NT2/D1 (cell line): Measurements from ENCODE around the gene ALDH18A1.

Source experiments
- DNase-seq: peaks from one replicate; pipeline ENCODE4 v3.0.0-alpha.2; 2011; ENCODE audit warnings: low read depth, low spot score
- H3K27me3 ChIP-seq: 2 replicates; pipeline ENCODE4 v1.6.0; 2011; ENCODE audit warnings: mild to moderate bottlenecking; ENCODE audit not compliant: insufficient read length, insufficient read depth
- H3K36me3 ChIP-seq: 2 replicates; pipeline ENCODE4 v1.6.1; 2011; ENCODE audit warnings: mild to moderate bottlenecking, low read length, mixed read lengths; ENCODE audit not compliant: insufficient read depth, insufficient read length
- H3K4me1 ChIP-seq: 2 replicates; pipeline ENCODE4 v1.5.1; 2011; ENCODE audit not compliant: insufficient read depth, insufficient read length
- H3K4me3 ChIP-seq: 2 replicates; pipeline ENCODE4 v1.5.1; 2011; ENCODE audit warnings: low read depth; ENCODE audit not compliant: insufficient read length
- H3K9ac ChIP-seq: 2 replicates; pipeline ENCODE4 v1.6.0; 2011; ENCODE audit warnings: low read depth; ENCODE audit not compliant: insufficient read length
- H3K9me3 ChIP-seq: 2 replicates; pipeline ENCODE4 v1.5.1; 2011; ENCODE audit warnings: mild to moderate bottlenecking, low read length; ENCODE audit not compliant: insufficient read depth
- SUZ12 ChIP-seq: IDR thresholded peaks from 2 replicates; pipeline ENCODE4 v1.6.1; 2011; ENCODE audit not compliant: insufficient read length, insufficient read depth; ENCODE audit errors: extremely low read depth
- YY1 ChIP-seq: IDR thresholded peaks from 2 replicates; pipeline ENCODE4 v1.6.1; 2011; ENCODE audit not compliant: insufficient read length, insufficient read depth
- ZNF274 ChIP-seq: IDR thresholded peaks from 2 replicates; pipeline ENCODE4 v1.6.1; 2011; ENCODE audit warnings: mild to moderate bottlenecking, low read depth, low read length

Gene ALDH18A1

DNA sequence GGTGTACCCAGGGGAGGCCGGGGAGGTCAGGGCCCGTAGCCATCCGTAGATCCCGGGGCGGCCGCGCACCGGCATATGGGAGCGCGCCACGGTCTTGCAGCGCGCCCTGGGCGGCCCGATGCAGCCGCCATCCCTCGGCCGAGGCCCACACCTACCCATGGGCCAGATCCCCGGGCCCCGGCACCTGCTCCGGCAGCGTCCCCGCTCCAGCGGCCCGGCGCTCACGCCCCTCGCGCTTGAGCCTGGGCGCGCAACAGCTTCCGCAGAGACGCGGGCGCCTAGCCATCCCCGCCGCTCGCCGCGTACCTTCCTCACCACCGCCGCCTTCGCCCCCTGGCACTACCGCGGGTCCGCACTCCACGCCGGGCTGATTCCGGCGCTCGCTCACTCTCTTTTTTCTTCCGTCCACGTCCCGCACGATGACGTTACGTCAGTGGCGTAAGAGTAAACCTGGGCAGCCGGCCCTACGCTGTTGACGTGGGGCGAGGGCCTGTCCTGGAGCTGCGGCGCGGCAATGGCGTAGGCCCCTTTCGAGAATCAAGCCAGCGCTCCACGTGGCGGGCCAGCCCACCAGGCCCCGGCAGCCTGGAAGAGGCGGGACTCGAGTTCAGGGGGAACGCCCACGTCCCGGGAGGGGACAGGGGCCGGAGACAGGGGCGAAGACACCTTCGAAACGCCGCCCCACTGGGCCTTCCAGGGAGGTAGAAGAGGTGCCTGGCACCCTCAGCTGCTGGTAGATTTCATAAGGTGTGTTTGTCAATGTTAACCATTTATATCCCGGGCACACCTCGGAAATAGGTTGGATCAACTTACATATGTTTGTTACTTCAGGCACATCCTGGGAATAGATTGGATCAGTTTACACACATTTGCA, at the start of gene ALDH18A1:
Gene ALDH18A1, minus strand, starts transcription at position 421 of the 874 bp plus-strand sequence. CDS start 3,334 bp downstream, outside the sequence.
- no peak for TF ChIP-seq YY1
- no peak for TF ChIP-seq ZNF274
- TF ChIP-seq SUZ12, result no peak
- peak; percentile 61 for DNase-seq
- peak within 1 kb of the TSS; percentile 88 for H3K9ac ChIP-seq

DNA sequence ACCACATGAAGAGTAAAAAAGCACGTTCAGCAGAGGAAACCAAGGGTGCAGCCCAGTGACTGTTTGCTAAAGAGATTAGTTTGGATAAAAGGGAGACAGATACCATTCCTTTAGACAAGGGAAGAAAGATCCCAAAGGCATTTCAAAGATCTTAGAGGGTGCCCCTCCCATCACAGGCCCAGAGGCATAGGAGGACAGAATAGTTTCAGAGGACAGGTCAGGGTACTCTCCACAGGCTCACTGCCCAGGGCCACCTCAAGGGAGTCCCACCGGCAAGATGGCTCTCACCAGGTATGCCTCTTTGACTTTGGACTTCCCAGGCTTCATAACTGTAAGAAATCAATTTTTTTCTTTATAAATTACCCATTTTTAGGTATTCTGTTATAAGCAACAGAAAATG, 41.9 kb upstream of the ALDH18A1 start:
- TF ChIP-seq SUZ12, result no peak
- no peak for TF ChIP-seq ZNF274
- no peak for TF ChIP-seq YY1
- H3K4me3 ChIP-seq, result no peak overlapping the region
- peaks cover 12% of the 10 kb centered on the region; the same call in 1 of the 2 replicates for H3K9me3 ChIP-seq
- no peak overlapping the region for H3K9ac ChIP-seq
- no peaks in the 10 kb centered on the region for H3K27me3 ChIP-seq
- H3K36me3 ChIP-seq, result no peaks in the 10 kb centered on the region
- no peak for DNase-seq
- no peaks in the 10 kb centered on the region for H3K4me1 ChIP-seq

More for the DNA sequence above, at the start of gene ALDH18A1:
- H3K4me3 ChIP-seq, result peak within 1 kb of the TSS; percentile 74
- peaks cover 6% of the 10 kb centered on the region; the same call in 1 of the 2 replicates for H3K9me3 ChIP-seq
- peaks cover 4% of the 10 kb centered on the region for H3K27me3 ChIP-seq
- H3K36me3 ChIP-seq, result peaks cover 21% of the 10 kb centered on the region
- no peaks in the 10 kb centered on the region for H3K4me1 ChIP-seq

DNA sequence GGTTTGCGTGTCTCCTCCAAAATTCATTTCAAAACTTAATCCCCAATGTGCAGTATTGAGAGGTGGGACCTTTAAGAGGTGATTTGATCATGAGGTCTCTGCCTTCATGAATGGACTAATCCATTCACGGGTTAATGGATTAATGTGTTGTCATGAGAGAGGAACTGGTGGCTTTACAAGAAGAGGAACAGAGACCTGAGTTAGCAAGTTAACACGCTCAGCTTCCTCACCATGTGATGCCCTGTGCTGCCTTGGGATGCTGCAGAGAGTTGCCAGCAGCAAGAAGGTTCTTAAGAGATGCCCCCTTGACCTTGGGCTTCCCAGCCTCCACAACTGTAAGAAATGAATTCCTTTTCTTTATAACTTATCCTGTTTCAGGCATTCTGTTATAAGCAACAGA, 40.9 kb upstream of the ALDH18A1 start:
- no peak overlapping the region for H3K4me3 ChIP-seq
- H3K9ac ChIP-seq, result no peak overlapping the region
- no peak for TF ChIP-seq SUZ12
- no peak for TF ChIP-seq YY1
- no peak for TF ChIP-seq ZNF274
- peaks cover 3% of the 10 kb centered on the region for H3K36me3 ChIP-seq
- DNase-seq, result no peak
- H3K9me3 ChIP-seq, result peaks cover 12% of the 10 kb centered on the region; the same call in 1 of the 2 replicates
- no peaks in the 10 kb centered on the region for H3K27me3 ChIP-seq
- no peaks in the 10 kb centered on the region for H3K4me1 ChIP-seq

DNA sequence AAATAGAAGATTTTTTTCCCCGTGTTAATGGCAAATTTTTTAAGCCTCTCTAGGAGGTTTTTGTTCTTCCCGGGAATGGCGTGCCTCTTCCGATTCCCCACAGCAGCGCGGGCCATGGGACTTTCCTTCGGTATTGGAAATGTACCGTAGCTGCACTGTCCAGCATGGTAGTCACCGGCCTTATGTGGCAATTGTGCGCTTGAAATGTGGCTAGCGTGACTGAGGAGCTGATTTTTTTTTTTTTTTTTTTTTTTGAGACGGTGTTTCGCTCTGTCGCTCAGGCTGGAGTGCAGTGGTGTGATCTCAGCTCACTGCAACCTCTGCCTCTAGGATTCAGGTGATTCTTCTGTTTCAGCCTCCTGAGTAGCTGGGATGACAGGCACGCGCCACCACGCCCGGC, 38.2 kb upstream of the ALDH18A1 start:
- H3K4me1 ChIP-seq, result no peaks in the 10 kb centered on the region
- H3K9ac ChIP-seq, result no peak overlapping the region
- H3K36me3 ChIP-seq, result peaks cover 28% of the 10 kb centered on the region
- no peak for DNase-seq
- peaks cover 12% of the 10 kb centered on the region; the same call in 1 of the 2 replicates for H3K9me3 ChIP-seq
- H3K27me3 ChIP-seq, result no peaks in the 10 kb centered on the region
- TF ChIP-seq SUZ12 (no peak), YY1 (no peak)
- no peak overlapping the region for H3K4me3 ChIP-seq

DNA sequence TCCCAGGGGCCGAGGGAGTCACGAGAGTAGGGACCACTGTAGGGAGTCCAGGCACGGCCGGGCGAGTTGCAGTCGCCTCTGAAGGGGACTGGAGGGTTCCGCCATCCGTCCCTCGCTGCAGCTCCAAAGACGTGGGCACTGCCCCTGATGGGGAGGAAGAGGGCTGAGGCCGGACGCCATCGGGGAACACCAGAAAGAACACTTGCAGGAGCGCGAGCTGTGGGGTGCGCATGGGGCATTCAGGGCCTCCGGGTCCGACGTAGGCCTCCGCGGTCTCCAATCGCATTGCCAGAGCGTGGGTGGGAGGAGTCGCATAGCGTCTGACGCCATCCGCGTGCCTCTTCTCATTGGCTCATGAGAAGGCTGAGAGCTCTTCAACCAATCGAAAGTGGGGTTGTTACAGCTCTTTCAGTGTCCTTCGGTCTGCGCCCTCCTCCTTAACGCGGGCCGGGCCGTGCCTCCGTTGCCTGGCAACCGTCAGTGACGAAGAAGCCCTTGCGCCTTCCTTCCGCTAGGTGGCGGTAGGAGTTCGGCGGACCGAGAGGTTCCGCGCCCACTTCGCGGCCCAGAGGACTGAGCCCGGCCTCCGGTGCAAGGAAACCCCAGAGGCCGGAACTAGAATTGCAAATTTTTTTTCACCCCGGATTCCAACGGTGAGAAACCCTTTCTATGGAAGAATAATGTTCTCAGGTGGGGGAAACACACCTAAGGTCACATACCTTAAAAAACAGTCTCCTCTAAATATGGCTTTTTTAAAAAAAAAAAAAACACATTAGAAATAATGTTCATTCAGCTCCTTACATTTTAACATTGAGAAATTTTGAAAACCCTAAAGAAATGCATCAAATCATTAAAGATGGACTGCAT, 37.4 kb upstream of the ALDH18A1 start, which contains the start of gene TCTN3:
Gene TCTN3, minus strand, starts transcription at position 260 of the 867 bp plus-strand sequence. Its CDS starts 28 bp downstream, at position 232.
- peak within 1 kb of the TSS; percentile 95 for H3K9ac ChIP-seq
- peak within 1 kb of the TSS; percentile 97 for H3K4me3 ChIP-seq
- H3K36me3 ChIP-seq, result peaks cover 32% of the 10 kb centered on the region
- no peak for TF ChIP-seq SUZ12
- TF ChIP-seq ZNF274, result no peak
- TF ChIP-seq YY1, result no peak
- no peaks in the 10 kb centered on the region for H3K4me1 ChIP-seq
- no peaks in the 10 kb centered on the region for H3K27me3 ChIP-seq
- DNase-seq, result peak; percentile 96
- H3K9me3 ChIP-seq, result peaks cover 11% of the 10 kb centered on the region; the same call in 1 of the 2 replicates

DNA sequence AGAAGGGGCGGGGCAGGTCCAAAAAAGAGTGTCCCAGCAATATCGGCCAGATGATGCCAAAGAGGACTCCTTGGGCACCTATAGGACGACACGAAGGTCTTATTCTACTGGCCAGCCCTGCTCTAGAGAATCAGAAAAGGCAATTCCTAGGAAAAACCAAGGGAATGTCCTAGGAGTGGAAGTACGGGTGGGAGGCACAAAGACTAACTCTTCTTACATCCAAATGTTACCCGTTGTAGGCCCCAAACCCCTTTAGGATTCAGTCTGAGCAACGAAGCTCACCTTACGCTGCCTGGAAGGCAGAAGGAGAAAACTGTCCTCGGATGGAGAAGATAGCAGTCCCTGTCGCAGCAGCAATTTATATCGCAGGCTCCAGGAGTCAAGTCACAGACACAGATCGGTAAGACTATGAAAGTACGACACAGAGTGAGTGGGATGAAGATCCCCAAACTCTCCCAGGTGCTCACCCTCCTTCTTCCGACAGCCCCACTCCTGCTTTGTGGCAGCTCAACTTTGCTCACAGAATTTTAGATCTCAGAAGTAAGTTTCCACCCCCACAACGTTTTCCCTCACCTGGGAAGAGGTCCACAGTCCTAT, 36.7 kb upstream of the ALDH18A1 start:
- peak overlapping the region; percentile 97 for H3K4me3 ChIP-seq
- TF ChIP-seq YY1 (no peak), SUZ12 (no peak), ZNF274 (no peak)
- no peaks in the 10 kb centered on the region for H3K27me3 ChIP-seq
- H3K9ac ChIP-seq, result peak overlapping the region; percentile 95
- no peak for DNase-seq
- no peaks in the 10 kb centered on the region for H3K4me1 ChIP-seq
- H3K36me3 ChIP-seq, result peaks cover 34% of the 10 kb centered on the region
- peaks cover 3% of the 10 kb centered on the region; the same call in 1 of the 2 replicates for H3K9me3 ChIP-seq
